HG03342 (cell line): ENCODE measurements around the gene PTPRCAP.
"Not testable (repeated sequence)": the region's sequence is repeated elsewhere in the genome, so short reads cannot be mapped to it uniquely, and the experiment has no call there.

Source experiments
- ATAC-seq: cut with Tn5 transposase; IDR thresholded peaks from one replicate; pipeline ENCODE4 v1.9.1; 2021; ENCODE audit warnings: mild to moderate bottlenecking, moderate library complexity; ENCODE audit not compliant: unreplicated experiment

Gene PTPRCAP

GRCh38 chr11:67437082-67437808 lies at the start of gene PTPRCAP:
TSS of gene PTPRCAP (minus strand) at chr11:67437682. CDS start at chr11:67437619, 63 bp downstream.
- ATAC-seq: no peak

GRCh38 chr11:67486481-67487195 lies 49.2 kb upstream of the PTPRCAP start:
- ATAC-seq: peak; percentile 32

DNA sequence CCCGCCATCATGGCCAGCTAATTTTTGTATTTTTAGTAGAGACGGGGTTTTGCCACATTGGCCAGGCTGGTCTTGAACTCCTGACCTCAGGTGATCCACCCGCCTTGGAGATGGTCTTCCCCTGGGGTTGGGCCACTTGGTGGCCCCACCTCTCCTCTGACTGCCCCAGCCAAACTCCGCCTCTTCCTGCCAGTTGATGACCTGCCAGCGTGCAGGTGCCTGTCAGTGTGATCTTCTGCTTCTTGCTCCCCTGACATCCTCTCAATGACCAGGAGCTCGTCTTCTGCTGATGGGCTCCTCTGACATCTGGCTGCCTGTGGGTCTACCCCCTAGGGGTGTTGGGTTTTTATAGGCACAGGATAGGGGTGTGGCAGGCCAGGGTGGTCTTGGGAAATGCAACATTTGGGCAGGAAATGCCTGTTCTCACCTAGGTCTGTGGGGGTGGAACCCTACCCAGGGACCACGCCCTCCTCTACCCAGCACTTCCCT lies 48.4 kb upstream of the PTPRCAP start:
- ATAC-seq: not testable (repeated sequence)

- no peak for ATAC-seq
Measured at GRCh38 chr11:67484847-67485311, 47.4 kb upstream of the PTPRCAP start.

GRCh38 chr11:67483831-67484665 lies 46.6 kb upstream of the PTPRCAP start:
- no peak for ATAC-seq

- ATAC-seq: peak; percentile 66
Measured at GRCh38 chr11:67482827-67483798, 45.6 kb upstream of the PTPRCAP start, which contains the start of gene AIP. TSS of gene AIP (plus strand) at chr11:67483026. CDS start at chr11:67483159, 133 bp downstream.

- peak; percentile 1 for ATAC-seq
Measured at GRCh38 chr11:67482275-67482826, 44.9 kb upstream of the PTPRCAP start.

DNA sequence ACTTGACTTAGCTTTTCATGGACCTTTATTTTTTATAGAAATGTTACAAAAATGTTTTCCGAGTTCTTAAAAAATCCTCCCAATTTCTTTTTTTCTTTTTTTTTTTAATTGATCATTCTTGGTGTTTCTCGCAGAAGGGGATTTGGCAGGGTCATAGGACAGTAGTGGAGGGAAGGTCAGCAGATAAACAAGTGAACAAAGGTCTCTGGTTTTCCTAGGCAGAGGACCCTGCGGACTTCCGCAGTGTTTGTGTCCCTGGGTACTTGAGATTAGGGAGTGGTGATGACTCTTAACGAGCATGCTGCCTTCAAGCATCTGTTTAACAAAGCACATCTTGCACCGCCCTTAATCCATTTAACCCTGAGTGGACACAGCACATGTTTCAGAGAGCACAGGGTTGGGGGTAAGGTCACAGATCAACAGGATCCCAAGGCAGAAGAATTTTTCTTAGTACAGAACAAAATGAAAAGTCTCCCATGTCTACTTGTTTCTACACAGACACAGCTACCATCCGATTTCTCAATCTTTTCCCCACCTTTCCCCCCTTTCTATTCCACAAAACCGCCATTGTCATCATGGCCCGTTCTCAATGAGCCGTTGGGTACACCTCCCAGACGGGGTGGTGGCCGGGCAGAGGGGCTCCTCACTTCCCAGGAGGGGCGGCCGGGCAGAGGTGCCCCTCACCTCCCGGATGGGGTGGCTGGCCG lies 40.0 kb upstream of the PTPRCAP start:
- not testable (repeated sequence) for ATAC-seq

DNA sequence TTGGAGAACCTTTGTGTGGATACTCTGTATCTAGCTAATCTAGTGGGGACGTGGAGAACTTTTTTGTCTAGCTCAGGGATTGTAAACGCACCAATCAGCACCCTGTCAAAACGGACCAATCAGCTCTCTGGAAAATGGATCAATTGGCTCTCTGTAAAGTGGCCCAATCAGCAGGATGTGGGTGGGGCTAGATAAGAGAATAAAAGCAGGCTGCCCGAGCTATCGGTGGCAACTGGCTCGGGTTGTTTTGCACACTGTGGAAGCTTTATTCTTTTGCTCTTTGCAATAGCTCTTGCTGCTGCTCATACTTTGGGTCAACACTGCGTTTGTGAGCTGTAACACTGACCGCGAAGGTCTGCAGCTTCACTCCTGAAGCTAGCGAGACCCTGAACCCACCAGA lies 39.2 kb upstream of the PTPRCAP start:
- not testable (repeated sequence) for ATAC-seq

DNA sequence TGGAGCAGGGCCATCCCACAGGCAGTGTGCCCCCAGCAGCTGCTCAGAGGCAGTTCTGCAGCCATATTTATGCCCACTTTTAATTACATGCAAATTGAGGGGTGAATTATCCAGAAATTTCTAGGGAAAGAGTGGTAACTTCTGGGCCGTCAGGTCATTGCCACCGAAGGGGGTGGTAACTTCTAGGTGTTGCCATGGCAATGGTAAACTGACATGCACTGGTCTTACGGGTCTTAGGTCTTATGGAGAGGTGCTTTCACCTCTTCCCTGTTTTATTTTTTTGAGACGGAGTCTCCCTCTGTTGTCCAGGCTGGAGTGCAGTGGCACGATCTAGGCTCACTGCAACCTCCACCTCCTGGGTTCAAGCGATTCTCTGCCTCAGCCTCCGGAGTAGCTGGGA lies 35.4 kb upstream of the PTPRCAP start:
- no peak for ATAC-seq

DNA sequence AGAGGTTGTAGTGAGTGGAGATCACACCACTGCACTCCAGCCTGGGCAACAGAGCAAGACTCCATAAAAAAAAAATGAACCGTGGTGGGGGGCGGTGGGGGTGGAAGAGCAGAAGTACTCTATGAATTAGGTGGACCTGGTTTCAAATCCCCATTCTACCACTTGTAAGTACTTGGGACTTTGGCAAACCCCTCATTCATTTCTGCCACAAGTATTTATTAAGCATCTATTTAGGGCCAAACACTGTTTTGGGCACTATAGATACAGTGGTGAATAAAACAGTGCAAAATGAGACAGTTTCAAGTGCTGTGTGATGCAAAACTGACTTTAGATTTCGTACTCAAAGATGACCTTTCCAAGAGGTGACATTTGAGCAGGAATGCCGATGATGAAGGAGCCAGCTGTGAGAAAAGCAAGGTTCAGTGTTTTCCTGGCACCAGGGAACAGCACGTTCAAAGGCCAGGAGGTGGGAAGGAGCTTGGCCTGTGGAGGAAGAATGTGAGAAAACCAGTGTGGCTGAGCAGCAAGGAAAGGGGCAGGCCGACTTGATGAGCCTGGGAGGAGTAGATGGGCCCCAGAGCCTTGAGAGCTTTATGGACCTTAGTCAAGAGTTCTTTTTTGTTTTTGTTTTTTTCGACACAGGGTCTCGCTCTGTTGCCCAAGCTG lies 33.0 kb upstream of the PTPRCAP start:
- ATAC-seq: no peak

DNA sequence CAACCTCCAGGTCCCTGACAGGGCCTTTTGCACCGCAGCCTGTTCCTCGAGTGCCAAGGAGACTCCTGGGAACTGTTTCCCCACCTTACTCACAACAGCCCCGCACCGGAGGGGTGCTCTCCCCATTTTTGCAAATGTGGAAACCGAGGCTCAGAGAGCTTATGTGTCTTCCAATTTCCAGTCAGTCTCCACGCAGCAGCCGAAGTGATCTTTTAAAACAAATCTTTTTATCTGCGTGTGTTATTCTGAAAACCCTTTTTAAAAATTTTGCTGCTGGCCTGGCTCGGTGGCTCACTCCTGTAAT lies 32.0 kb upstream of the PTPRCAP start:
- ATAC-seq: no peak

DNA sequence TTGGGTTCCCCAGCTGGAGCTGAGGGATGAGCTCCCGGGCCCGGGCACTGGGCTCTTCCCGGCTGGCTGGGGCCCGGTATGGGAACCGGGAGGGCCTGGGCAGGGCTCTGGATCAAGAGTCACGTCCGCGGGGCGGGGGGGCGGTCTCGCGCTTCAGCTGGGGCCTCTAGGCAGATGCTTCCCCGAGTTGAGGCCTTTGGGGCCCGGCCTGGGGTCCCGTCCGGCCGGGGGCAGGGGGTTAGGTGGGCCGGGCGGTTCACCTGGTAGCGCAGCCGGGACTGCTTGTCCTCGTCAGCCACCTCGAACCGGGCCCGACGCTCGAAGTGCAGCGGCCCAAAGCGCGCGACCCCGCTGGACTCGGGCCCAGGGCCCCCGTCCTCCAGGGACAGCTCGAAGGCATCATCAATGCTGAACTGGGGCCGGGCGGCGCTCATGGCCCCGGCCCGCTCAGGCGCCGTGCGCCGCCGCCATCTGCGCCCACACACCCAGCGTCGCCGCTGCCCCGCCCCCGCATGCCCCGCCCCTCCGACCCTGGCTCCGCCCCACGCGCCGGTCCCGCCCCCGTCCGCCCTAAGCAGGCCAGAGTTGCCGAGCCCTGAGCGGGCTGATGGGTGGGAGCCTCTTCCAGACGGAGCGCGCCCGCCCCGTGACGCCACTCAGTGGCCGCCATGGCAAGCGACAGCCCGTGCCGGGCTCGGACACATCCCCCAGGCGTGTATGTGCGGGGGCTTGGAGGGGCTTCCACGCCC lies 31.5 kb upstream of the PTPRCAP start, which contains the start of gene TMEM134:
TSS of gene TMEM134 (minus strand) at position 493 of the 749 bp plus-strand sequence. CDS start at position 434, 59 bp downstream.
- peak; percentile 54 for ATAC-seq

DNA sequence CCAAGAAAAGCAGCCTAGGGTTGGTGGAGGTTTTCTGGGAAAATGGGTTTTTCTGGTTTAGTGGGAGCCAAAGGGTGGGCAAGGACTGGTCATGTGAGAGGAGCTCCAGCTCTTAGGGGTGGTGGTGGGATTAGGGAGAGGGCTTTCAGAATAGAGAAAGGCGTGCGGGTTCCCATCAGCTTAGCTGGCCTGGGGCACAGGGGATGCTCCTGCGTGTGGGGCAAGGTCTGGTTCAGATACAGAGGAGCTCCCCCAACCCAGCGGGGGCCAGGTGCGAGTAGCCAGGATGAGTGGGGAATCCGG lies 30.9 kb upstream of the PTPRCAP start:
- no peak for ATAC-seq

DNA sequence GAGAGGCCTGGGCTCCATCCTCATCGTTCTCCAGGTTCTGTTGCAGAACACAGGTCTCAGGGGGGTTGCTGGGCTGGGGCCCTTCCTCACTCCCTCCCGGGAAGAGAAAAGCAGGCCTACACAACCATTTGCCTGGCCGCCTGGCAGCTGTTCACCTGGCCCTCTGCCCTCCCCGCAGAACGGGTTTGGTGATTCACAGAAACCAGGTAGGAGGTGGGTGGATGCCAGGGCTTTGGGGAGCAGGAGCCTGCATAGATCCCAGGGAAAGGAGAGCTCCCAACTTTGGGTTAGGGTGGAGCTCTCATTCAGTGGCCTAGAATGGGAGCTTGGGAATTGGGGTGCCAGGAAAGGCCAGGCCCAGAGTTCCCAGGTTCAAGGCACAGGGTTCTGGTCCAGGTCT lies 30.6 kb upstream of the PTPRCAP start:
- ATAC-seq: no peak

DNA sequence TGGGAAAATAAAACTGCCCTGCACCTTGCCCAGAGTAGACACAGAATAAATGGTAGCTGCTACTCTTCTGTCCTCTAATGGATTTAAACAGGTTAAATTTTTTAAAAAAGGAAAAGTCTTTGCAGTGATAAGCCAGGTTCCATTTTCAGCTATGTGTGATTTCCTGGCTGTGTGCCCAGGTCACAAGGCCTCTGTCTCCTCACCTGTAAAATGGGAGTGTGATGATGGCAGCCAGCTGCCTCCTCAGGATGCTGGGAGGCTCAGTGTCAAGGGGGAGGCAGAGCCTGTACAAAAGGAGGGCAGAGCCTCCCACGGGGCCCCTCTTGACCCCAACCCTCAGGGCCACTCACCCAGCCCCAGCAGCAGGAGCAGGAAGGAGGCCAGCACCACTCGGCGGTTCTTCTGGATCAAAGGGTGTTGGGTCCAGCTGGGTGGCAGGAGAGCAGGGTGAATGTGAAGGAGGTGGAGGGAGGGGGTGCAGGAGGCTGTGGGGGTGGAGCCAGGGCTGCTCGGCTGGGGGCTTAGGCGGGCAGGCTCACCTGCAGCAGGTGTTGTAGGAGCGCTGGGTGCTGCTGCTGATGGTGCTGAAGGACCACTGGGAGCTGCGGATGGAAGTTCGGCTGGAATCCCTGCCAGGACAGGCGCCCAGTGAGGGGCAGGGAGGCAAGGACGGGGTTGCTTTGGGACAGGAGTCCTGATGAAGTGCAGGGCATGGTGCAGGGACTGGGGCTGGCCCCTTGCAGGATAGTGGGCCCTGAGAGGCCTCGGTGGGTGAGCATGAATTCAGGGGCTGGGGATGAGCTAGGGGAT lies 29.7 kb upstream of the PTPRCAP start:
- ATAC-seq: no peak

DNA sequence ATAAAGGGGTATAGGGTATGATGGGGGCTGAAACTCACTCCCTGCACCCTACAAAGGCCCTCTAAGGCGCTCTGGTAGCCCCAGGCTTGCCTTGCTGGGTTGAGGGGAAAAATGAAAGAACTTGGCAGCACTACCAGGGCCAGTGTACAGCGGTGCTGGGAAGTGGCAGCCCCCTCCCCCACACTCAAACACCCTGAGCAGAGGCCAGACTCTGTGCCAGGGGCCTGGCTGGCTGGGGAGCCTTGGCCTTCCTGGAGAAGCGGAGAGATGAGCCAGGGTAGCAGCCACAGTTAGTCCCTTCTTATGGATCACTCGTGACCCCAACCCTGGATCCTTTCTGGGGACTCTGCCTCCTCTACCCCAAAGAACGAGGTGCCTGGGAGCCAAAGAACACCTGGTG lies 28.9 kb upstream of the PTPRCAP start:
- ATAC-seq: no peak
